Fibroblast of lung (primary cell): ENCODE measurements around the gene ATG4C.

Experiments
- CTCF ChIP-seq, 2 donors: IDR thresholded peaks in 1 of 2; conservative IDR thresholded peaks in 1 of 2; 1 replicate in 1 of 2; 2 replicates in 1 of 2; pipeline ENCODE4 v1.5.1; 2011 to 2012; ENCODE audit warnings: low read length in 2 of 2, control low read depth in 1 of 2, inconsistent platforms in 1 of 2, low read depth in 1 of 2, mild to moderate bottlenecking in 1 of 2
- EZH2 ChIP-seq: IDR thresholded peaks from 2 replicates; pipeline ENCODE4 v1.5.1; 2012; ENCODE audit warnings: low read length, control low read depth, mild to moderate bottlenecking; ENCODE audit errors: missing control alignments

- no peak for TF ChIP-seq CTCF (conservative IDR thresholded peaks at IDR 0.05 in 1 of 2, IDR thresholded peaks at IDR 0.05 in 1 of 2; ENCODE audit: low read depth in 1 of 2, low read length in 2 of 2)
- no peak for TF ChIP-seq EZH2
These were observed 98.5 kb downstream of the ATG4C start for GRCh38 chr1:62882201-62883104.
